ENCODE measurements around the gene CABS1.

DNA sequence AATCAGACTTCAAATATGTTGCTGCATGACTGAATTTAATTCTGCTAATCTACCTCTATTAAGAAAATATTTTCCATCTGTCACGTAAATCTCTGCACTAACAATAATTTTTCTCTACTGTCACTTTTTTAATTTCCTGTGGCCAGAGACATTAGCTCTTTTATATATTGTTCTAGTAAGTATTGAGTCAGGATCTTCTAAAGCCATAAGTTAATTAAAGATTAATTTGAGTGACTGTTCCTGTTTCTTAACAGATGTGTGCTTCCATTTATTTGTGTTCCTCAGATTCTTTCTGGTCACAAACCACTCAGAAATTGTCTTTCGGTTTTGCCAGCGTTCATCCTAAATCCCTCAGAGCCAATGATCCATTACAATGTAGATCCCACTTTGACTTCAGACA, 45.8 kb downstream of the CABS1 start:
- TF ChIP-seq CTCF (IDR thresholded peaks at IDR 0.05; ENCODE audit: low read depth, low read length): no peak
- TF ChIP-seq POLR2A (IDR thresholded peaks at IDR 0.05; ENCODE audit: extremely low read depth, insufficient read length): no peak
- no peak for TF ChIP-seq MAX (IDR thresholded peaks at IDR 0.05; ENCODE audit: low read depth, low read length)
